HTERT RPE-1 (cell line): ENCODE measurements around the gene RACGAP1.
"Not testable (repeated sequence)": the region's sequence is repeated elsewhere in the genome, so short reads cannot be mapped to it uniquely, and the experiment has no call there.

Experiments
- in situ Hi-C: fragments of 300-500 bp; cut with MboI; formaldehyde crosslinking; loops from 4 replicates; pipeline ENCODE4 v1.14.3; 2020; ENCODE audit warnings: low sequenced_read_pairs

RACGAP1 gene

DNA sequence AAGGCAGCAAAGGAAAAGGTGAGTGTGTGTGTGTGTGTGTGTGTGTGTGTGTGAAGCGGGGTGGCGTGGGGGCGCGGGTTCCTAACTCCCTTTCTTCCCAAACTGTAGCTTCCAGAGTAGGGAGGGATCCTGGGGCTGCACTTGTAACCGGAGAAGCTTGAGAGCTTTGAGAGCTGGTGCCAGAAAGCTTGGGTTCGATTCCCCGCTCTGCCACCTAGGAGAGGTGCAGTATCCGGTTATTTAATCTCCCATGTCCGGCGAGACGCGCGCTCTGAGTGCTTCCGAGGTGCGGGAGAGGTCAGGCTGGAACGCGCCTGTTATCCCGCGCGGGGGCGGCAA is 7.2 kb upstream of the RACGAP1 start:
- in situ Hi-C loops = no loop called here

DNA sequence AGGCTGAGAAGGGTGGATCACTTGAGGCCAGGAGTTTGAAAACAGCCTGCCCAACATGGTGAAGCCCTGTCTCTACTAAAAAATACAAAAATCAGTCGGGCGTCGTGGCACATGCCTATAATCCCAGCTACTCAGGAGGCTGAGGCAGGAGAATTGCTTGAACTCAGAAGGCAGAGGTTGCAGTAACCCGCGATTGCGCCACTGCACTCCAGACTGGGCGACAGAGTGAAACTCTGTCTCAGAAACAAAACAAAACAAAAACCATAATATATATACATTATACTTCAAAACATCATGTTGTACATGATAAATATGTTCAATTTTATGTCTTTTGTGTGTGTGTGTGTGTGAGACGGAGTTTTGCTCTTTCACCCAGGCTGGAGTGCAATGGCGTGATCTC is 5.2 kb upstream of the RACGAP1 start:
- in situ Hi-C loops = not testable (repeated sequence)

DNA sequence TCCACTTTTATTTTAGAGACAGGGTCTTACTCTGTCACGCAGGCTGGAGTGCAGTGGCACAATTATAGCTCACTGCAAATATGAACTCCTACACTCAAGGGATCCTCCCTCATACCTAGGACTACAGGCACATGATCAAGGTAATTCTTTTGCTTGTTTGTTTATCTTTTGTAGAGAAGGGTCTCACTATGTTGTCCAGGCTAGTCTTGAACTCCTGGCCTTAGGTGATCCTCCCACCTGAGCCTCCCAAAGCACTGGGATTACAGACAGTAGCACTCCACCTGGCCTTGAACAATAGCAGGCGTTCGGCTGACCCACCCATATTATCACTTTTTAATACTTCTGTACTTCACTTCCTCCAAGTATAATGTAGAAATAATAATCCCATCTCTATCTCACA is 1.4 kb upstream of the RACGAP1 start:
- in situ Hi-C loops = no loop called here

DNA sequence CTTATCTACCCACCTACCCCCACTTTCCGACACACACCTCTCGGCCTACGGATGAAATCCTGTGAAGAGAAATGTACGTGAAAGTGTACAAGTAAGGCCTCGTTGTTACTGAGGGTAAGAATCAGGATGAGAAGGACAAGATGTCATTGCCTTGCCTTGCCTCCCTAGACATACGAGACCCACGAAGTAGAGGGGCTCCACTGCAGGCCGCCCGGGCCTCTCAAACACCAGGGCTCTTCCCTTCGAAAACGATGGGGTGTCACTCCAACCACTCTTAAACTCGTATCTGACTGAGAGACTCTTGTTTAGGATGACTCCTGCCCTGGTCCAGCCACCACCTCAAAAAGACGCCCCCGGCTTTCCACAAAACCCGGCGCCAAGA is 498 bp downstream of the RACGAP1 start:
- in situ Hi-C loops = no loop called here

DNA sequence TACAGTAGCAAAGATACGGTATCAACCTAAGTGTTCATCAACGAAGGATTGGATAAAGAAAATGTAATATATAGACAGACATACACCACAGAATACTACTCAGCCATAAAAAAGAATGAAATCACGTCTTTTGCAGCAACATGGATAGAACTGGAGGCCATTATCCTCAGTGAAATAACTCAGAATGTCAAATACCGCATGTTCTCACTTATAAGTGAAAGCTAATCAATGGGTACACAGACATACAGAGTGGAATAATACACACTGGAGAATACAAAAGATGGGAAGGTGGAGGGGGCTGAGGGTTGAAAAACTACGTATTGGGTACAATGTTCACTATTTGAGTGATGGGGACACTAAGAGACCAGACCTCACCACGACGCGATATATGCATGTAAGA is 1.1 kb downstream of the RACGAP1 start:
- in situ Hi-C loops = no loop called here

DNA sequence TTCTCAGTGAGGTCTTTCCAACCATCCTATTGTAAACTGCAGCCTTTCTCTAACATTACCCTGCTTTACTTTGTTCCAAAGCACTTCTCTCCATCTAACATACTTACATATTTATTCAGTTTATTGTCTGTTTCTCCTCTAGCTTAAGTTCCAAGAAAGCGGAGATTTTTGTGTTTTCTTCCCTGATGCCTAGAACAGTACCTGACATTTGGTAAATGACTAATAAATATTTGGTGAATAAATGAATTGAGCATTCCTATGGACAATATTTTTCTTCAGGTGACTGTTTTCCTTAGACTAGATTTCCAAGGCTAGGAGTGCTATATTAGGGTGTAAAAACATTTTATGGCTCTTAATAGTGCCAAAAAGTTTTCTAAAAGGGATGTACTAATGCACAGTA is 2.4 kb downstream of the RACGAP1 start:
- in situ Hi-C loops = no loop called here

DNA sequence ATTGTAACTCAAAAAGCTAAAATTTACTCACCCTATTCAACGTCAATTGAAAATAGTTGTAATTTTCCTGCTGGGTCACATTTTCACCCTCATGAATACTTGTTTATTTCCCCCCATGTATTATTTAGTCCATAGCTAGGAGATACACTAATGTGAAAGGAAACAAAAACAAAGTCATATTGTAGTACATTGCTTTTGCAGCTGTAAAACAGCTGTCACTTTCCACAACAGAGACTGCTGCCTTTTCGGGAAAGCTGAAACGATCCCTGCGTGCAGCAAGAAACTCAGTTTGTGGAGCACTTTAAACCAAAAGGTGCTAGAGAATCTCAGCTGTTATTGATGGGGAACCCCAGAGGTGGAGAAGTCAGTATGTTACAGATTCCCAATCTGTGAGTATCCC is 4.3 kb downstream of the RACGAP1 start:
- in situ Hi-C loops = no loop called here

DNA sequence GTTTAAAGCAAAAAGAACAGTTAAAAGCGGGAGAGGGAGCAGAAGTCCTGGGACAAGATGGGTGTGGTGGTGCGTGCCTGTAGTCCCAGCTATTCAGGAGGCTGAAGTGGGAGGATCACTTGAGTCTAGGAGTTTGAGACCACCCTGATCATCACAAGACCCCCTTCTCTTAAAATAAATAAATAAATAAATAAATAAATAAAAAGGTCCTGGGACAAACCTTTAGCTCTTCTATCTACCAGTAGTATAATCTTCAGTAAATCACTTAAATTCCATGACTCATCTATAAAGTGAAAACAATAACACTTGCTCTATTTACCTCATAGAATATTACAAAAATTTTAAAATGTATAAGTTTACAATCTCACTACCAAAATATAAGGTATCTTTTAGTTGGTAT is 5.8 kb downstream of the RACGAP1 start:
- in situ Hi-C loops = no loop called here

DNA sequence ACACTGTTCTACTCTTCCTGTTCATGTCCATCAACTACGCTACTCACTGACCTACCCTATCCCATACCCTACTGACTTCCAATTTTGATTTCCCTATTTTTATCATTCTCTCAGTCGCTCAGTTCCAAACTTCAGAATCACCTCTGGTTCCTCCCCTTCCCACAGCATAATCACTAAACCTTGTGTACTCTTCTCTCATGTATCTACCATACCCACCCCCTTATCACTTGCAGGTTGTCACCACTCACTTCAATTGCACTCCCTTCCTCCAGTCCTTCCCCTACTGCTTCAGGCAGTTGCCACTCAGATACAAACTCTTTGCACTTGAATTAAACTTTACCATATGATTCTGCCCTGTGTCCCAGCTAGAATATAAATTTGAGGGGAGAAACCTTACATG is 6.3 kb downstream of the RACGAP1 start:
- in situ Hi-C loops = no loop called here

DNA sequence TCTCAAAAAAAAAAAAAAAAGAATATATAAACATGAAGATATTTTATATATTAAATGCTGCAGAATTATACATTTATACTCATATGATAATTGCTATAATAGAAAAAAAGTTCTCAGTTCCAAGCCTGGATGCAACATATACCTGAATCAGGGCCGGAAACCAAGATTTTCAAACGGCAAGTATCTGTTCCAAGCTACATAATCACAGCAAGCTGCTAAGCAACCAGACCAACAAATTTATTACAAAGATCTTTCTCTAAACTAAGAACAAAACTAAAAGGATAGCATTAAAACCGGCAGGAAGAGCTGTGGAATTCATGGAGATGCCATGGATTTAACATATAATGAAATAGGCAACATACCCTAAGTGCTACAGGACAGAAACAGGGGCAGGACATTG is 7.1 kb downstream of the RACGAP1 start:
- in situ Hi-C loops = no loop called here

DNA sequence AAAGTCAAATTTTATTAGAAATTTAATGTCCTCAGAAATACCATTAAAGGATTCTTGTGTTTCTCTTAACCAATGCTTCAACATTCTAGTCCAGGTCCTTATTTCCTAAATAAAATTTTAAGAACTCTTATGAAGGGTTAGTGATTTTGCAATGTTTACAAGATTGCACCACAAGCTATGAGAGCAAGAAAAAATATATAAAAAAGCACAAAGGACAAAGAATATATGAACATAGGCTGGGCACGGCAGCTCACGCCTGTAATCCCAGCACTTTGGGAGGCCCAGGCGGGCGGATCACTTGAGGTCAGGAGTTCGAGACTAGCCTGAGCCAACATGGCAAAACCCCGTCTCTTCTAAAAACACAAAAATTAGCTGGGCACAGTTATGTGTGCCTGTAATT is 7.7 kb downstream of the RACGAP1 start:
- in situ Hi-C loops = no loop called here

DNA sequence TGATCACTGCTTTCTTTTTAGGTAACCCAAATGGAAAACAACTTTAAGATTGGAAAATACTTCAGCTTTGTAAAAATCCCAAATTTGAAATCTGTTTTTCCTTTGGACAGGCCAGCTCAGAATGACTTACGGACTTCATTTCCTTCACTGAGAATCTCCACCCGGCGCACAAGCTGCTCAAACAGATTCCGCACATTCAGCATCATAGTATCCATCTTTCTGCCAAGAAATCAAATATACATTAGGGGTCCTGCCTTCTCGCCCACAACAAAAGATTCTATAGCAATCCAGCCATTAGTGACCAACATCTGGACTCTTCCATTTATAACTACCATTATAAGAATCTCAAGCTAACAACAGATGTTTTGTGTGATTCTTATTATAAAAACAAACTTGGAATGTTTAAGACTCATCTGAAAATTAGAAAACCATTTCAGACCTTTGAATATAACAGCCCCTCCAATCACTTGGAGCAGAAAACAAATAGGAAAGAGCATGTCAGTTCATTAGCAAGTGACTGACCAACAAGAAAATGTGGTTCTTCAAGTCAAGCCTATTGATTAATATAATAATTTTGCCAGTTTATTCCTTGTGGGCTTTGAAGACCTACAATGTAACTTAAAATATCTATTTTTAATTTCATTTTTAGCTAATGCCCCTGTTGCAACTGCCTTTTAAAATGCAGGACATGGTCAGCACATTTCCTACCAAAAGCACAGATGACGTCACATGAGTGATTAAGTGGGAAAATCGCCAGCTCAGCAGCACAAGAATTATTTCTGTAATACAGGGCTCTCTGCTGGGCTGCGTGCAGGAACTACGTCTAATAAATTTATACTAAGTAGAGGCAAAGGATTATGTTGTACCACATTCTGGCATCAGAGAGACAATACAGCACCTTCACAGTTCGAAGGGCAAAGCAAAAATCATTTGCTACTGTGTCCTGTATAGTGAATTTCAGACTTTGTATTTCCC is 8.5 kb downstream of the RACGAP1 start:
- in situ Hi-C loops = no loop called here

DNA sequence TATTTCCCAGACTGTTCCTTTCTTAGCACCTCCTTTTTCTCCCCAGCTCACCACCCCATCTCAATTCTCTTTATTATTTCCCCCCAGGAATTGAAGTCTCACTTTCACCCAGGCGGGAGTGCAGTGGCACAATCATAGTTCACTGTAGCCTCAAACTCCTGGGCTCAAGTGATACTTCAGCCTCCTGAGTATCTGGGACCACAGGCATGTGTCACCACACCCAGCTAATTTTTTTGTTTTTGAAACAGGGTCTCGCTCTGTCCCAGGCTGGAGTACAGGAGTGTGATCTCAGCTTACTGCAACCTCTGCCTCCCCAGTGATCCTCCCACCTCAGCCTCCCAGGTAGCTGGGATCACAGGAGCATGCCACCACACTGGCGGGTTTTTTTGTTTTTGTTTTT is 11.0 kb downstream of the RACGAP1 start:
- in situ Hi-C loops = no loop called here

DNA sequence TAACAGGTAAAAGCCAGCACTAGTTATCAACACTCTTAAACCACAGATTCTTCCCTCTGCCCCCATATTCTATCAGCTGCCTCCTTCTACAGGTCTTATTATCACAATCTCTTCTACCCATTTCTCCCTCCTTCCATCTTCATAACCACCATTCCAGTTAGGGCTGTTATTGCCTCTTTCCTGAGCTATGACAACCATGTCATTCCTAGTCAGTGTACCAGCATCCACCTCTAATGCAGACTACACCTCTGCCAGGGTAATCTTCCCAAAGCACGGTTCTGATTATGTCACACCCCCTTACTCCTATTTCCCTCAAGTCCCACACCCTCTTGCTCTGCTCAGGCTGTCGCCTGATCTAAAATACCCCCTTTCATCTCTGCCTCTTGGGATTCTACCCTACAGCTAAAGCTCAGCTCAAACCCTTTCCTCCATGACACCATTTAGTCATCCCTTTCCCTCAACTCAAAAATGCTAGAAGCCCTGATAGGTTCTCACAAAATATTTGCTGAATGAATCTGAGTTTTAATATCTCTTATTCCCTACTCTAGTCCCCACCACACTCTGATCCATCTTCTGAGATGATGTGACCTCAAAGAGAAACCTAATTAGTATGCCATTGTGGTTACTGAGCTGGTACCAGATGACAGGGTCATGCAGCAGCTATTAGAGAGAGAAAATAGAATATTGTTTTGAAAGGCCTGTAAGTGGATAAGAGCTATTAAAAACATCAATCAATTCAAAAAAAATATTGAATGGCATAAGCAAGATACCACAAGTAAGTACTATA is 11.7 kb downstream of the RACGAP1 start:
- in situ Hi-C loops = no loop called here

DNA sequence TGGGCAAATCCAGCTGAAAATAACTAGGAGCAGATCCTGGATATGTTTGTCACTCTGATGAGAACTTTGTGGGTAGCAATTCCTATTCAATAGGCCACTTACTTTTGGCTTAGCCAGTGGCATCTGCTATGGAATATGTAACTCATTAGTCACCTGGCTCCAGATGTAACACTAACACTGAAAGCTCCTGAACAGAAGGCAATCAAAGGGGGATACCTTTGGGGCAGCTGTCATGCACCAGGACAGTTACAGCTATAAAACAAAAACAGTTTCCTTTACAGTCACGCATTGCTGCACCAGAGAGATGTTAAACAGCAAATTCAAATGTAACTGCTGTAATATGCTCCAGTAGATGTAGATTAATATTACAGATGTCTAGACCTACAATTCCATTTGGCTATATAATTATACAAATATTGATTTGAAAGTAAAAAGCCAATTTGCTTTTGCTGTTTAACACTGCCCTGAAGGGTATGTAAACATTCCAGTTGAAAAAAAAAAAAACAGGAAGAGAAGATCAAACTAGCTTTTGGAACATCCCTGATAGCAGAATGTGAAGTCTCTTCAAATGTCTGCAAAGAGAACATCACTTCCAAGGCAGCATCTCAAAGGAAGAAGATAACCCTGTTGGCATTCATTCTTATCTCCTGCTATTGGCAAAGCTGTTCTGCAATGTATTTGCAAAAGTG is 18.4 kb downstream of the RACGAP1 start:
- in situ Hi-C loops = no loop called here

DNA sequence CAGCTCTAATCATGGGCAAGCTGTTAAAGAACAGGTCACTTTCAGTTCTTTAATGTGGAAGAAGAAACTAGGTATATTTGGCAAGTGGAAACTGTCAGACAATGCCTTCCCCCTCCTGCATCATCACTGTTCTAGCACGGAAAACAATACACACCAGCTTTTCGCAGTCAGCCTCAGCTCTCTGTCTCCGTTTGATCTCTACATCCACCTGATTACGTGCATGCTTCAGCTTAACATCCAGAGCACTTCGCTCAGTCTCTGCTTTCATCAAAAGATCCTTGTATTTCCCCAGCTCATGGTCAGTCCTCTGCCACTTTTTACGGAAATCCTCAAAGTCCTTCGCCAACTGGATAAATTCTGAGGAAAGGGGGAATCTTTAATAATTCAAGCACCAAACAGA is 19.0 kb downstream of the RACGAP1 start:
- in situ Hi-C loops = no loop called here

DNA sequence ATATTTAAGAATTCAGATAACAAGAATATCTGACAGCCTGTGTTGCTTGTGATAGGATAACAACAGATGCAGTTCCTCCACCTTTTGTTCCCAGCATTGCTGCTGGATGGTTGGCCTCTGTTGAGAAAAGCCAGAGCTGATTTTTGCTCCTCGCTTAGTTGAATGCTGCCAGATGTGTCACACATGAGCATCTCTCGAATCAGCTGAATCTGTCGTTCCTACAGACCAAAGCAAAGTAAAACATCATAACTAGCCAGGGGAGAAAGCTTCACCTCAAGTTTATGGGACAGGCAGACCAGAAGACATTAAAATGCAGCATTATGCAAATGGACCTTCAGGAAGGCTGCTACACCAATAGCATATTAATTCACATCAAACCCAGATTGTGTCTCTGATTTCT is 20.1 kb downstream of the RACGAP1 start:
- in situ Hi-C loops = no loop called here

DNA sequence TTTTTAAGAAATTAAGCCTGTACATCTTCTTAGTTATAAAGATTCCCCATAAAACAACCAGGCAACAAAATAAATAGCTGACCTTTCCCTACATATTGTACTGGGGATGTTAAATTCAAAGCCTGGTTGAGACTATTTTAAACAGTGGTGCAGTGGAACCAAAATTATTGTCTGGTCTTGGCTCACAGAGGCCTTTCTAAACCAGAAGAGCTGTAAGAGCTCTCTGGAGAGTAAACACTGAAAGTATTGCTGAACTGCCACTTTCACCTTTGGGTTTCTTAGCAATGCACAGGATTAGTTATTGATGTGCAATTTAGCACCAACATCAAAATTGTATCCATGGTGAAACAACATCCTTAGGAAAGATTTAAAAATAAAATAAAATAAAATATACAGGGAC is 20.6 kb downstream of the RACGAP1 start:
- in situ Hi-C loops = no loop called here

DNA sequence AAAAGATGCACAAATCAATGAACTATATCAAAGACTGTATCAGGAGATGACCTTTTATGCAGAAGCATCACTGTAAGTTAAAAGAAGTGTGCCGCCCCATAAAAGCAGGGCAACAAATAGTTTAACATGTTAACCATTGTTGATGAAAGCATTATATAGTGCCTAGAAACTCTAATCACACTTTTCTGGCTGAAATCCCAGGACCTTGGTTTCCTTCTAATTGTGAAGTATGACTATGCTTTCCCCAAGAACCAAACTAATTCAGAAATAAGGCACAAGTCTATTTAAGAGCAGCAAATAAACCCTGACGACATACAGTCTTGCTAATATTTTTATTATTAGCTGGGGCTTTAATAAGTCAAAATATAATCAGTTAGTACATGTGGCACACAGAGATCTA is 21.7 kb downstream of the RACGAP1 start:
- in situ Hi-C loops = no loop called here

DNA sequence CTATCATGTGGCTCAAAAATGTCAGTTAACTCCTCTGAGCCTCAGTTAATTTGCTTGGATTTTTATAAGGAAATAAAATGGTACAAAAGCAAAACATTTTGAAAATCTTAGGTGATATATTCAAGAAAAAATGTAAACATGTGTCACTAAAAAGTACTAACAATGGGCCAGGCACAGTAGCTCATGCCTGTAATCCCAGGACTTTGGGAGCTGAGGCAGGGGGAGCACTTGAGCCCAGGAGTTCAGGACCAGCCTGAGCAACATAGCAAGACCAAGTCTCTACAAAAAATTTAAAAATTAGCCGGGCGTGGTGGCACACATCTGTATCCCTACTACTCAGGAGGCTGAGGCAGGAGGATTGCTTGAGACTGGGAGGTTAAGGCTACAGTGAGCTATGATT is 26.8 kb downstream of the RACGAP1 start:
- in situ Hi-C loops = no loop called here

DNA sequence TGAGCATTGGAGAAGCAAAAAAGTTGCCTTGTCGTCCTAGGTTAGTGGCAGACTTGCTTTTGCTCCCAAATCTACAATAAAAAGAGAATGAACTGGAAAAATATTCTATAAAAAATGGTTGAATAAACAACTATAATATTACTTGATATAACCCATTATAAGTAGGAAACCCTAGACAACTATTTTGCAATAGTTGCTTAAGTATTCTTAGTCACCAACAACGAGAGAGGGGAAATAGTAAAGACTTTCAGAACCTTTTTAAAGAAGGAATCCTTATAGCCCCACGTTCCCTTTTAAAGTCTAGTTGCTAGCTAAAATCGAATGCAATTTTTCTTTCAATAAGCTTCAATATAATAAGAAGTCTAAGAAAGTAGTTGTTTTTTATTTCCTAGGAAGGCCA is 35.0 kb downstream of the RACGAP1 start:
- in situ Hi-C loops = no loop called here

DNA sequence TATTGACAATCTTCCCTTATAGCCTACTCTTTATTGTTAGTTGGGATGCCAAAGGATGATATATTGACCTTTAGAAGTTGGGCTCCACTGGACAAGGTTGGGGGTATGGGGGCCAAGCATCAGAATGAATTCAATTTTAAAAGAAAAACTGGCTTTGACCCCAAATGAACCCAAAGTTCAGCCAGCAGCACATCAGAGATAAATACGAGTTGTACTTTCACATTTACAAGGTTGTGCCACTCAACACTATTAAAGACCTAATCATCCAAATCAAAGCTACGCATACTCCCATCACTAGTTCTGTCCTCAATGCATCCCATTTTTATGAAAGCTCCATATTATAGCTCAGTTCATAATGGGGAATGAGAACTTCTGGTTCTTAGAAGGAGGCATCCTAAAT is 35.9 kb downstream of the RACGAP1 start:
- in situ Hi-C loops = not testable (repeated sequence)
